Measurements from ENCODE around the gene UHRF1. TPM values are rescaled to one million over a fixed set of nuclear protein-coding genes. Genes with fewer than 3 reads are reported as not detected.
A peak's percentile ranks its signal among the peaks of the same experiment; 100 is the strongest.

The UHRF1 gene
- total RNA-seq, 1 experiment from 2014 or later, result 53.6 TPM

- in situ Hi-C loops (cut with HindIII; ENCODE audit: low pct_unique_long_range_greater_than_20kb, low sequenced_read_pairs), result no loop called here
These were observed 78.5 kb downstream of the UHRF1 start for GRCh38 chr19:4987692-4988370.

GRCh38 chr19:4988770-4989251 lies 79.5 kb downstream of the UHRF1 start:
- Histone ChIP-seq H3K27ac (ENCODE audit: low read length) (no peak overlapping the region), H3K4me1 (ENCODE audit: control insufficient read depth, insufficient read depth, low read length) (no peaks in the 10 kb centered on the region), H3K36me3 (ENCODE audit: control insufficient read depth, insufficient read depth, low read length) (no peaks in the 10 kb centered on the region), H3K4me3 (ENCODE audit: low read depth in 2 of 2, low read length in 2 of 2) (no peak overlapping the region), H3K27me3 (ENCODE audit: control insufficient read depth, insufficient read depth, low read length) (no peaks in the 10 kb centered on the region), H3K9me3 (ENCODE audit: control insufficient read depth, insufficient read depth, low read depth, low read length) (no peaks in the 10 kb centered on the region)
- ChIA-PET CTCF (no interaction called here), POLR2A (no interaction called here)
- TF ChIP-seq, protein P1, sequence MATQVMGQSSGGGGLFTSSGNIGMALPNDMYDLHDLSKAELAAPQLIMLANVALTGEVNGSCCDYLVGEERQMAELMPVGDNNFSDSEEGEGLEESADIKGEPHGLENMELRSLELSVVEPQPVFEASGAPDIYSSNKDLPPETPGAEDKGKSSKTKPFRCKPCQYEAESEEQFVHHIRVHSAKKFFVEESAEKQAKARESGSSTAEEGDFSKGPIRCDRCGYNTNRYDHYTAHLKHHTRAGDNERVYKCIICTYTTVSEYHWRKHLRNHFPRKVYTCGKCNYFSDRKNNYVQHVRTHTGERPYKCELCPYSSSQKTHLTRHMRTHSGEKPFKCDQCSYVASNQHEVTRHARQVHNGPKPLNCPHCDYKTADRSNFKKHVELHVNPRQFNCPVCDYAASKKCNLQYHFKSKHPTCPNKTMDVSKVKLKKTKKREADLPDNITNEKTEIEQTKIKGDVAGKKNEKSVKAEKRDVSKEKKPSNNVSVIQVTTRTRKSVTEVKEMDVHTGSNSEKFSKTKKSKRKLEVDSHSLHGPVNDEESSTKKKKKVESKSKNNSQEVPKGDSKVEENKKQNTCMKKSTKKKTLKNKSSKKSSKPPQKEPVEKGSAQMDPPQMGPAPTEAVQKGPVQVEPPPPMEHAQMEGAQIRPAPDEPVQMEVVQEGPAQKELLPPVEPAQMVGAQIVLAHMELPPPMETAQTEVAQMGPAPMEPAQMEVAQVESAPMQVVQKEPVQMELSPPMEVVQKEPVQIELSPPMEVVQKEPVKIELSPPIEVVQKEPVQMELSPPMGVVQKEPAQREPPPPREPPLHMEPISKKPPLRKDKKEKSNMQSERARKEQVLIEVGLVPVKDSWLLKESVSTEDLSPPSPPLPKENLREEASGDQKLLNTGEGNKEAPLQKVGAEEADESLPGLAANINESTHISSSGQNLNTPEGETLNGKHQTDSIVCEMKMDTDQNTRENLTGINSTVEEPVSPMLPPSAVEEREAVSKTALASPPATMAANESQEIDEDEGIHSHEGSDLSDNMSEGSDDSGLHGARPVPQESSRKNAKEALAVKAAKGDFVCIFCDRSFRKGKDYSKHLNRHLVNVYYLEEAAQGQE (IDR thresholded peaks at IDR 0.05; ENCODE audit: insufficient read depth in 1 of 2, low read depth in 2 of 2, low read length in 1 of 2), result no peak
- TF ChIP-seq SIN3A (IDR thresholded peaks at IDR 0.05; ENCODE audit: borderline replicate concordance, insufficient read depth, low read depth, low read length) (no peak), TCF7L2 (IDR thresholded peaks at IDR 0.05; ENCODE audit: low read depth, low read length) (no peak), POLR2AphosphoS5 (IDR thresholded peaks at IDR 0.05; ENCODE audit: low read depth, low read length) (no peak)
- TF ChIP-seq, protein P2, sequence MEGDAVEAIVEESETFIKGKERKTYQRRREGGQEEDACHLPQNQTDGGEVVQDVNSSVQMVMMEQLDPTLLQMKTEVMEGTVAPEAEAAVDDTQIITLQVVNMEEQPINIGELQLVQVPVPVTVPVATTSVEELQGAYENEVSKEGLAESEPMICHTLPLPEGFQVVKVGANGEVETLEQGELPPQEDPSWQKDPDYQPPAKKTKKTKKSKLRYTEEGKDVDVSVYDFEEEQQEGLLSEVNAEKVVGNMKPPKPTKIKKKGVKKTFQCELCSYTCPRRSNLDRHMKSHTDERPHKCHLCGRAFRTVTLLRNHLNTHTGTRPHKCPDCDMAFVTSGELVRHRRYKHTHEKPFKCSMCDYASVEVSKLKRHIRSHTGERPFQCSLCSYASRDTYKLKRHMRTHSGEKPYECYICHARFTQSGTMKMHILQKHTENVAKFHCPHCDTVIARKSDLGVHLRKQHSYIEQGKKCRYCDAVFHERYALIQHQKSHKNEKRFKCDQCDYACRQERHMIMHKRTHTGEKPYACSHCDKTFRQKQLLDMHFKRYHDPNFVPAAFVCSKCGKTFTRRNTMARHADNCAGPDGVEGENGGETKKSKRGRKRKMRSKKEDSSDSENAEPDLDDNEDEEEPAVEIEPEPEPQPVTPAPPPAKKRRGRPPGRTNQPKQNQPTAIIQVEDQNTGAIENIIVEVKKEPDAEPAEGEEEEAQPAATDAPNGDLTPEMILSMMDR (IDR thresholded peaks at IDR 0.05), result no peak
- no TSS peak for BruUV-seq (replicated peaks)
- intact Hi-C loops (cut with micrococcal nuclease; ENCODE audit: unreplicated experiment), result no loop called here
- ATAC-seq (peak; percentile 74), DNase-seq (ENCODE audit: low read depth, low spot score) (no peak)
- in situ Hi-C loops (cut with HindIII; ENCODE audit: low pct_unique_long_range_greater_than_20kb, low sequenced_read_pairs), result no loop called here

More at GRCh38 chr19:4987692-4988370, 78.5 kb downstream of the UHRF1 start:
- intact Hi-C loops (cut with micrococcal nuclease; ENCODE audit: unreplicated experiment), result no loop called here
- no peaks in the 10 kb centered on the region for H3K9me3 ChIP-seq (ENCODE audit: control insufficient read depth, insufficient read depth, low read depth, low read length)
- DNase-seq (ENCODE audit: low read depth, low spot score) (no peak), ATAC-seq (no peak)
- CTCF ChIA-PET, result no interaction called here
- TF ChIP-seq TCF7L2 (IDR thresholded peaks at IDR 0.05; ENCODE audit: low read depth, low read length) (no peak), SIN3A (IDR thresholded peaks at IDR 0.05; ENCODE audit: borderline replicate concordance, insufficient read depth, low read depth, low read length) (no peak), POLR2AphosphoS5 (IDR thresholded peaks at IDR 0.05; ENCODE audit: low read depth, low read length) (no peak)
- TF ChIP-seq, protein P2 (IDR thresholded peaks at IDR 0.05), result no peak
- TF ChIP-seq, protein P1 (IDR thresholded peaks at IDR 0.05; ENCODE audit: insufficient read depth in 1 of 2, low read depth in 2 of 2, low read length in 1 of 2), result no peak
- no peak overlapping the region for H3K27ac ChIP-seq (ENCODE audit: low read length)
- H3K27me3 ChIP-seq (ENCODE audit: control insufficient read depth, insufficient read depth, low read length), result no peaks in the 10 kb centered on the region
- H3K36me3 ChIP-seq (ENCODE audit: control insufficient read depth, insufficient read depth, low read length), result no peaks in the 10 kb centered on the region
- no peaks in the 10 kb centered on the region for H3K4me1 ChIP-seq (ENCODE audit: control insufficient read depth, insufficient read depth, low read length)
- no peak overlapping the region for H3K4me3 ChIP-seq (ENCODE audit: low read depth in 2 of 2, low read length in 2 of 2)
- POLR2A ChIA-PET, result no interaction called here
- BruUV-seq (replicated peaks), result no TSS peak
